Renal pelvis (tissue), 4 donors: ENCODE data around the gene C1orf232. TPM values are rescaled to one million over a fixed set of nuclear protein-coding genes. Genes with fewer than 3 reads are reported as not detected.

Experiments
- DNase-seq: peaks from one replicate; pipeline ENCODE4 v3.0.0-alpha.2; 2013
- polyA plus RNA-seq, 3 donors: library from polyadenylated mRNA; unstranded; fragments of 120-200 nt; gene quantifications; one replicate each; pipeline ENCODE4 v1.2.1, GENCODE V29; 2013; ENCODE audit not compliant: insufficient read length in 3 of 3

The C1orf232 gene
- polyA plus RNA-seq, 3 donors: 0.19 TPM; not detected in 2

GRCh38 chr1:26180010-26180506 lies 11.3 kb upstream of the C1orf232 start:
- no peak for DNase-seq

- no peak for DNase-seq
These were observed 8.5 kb upstream of the C1orf232 start, which contains the start of gene CNKSR1 for GRCh38 chr1:26177182-26177684. TSS of gene CNKSR1 (plus strand) at chr1:26177491. CDS start at chr1:26177548, 57 bp downstream.

- no peak for DNase-seq
These were observed 6.6 kb upstream of the C1orf232 start for GRCh38 chr1:26175346-26175745.

- DNase-seq: no peak
These were observed 2.6 kb upstream of the C1orf232 start, which contains the start of gene ZNF593OS for GRCh38 chr1:26171084-26172072. TSS of gene ZNF593OS (minus strand) at chr1:26171832. CDS start at chr1:26171661, 171 bp downstream.

- DNase-seq: no peak
These were observed 1.7 kb upstream of the C1orf232 start for GRCh38 chr1:26170472-26170821.

- DNase-seq: peak; percentile 90
These were observed 1.1 kb upstream of the C1orf232 start, which contains the start of gene ZNF593 for GRCh38 chr1:26169669-26170471. TSS of gene ZNF593 (plus strand) at chr1:26169908. CDS start at chr1:26169984, 76 bp downstream.

- no peak for DNase-seq
These were observed 413 bp upstream of the C1orf232 start for GRCh38 chr1:26169198-26169554.

- DNase-seq: no peak
These were observed 2.0 kb downstream of the C1orf232 start for GRCh38 chr1:26166719-26167281.

- DNase-seq: no peak
These were observed 3.6 kb downstream of the C1orf232 start for GRCh38 chr1:26164861-26165842.

GRCh38 chr1:26164036-26164860 lies 4.5 kb downstream of the C1orf232 start:
- DNase-seq: no peak

GRCh38 chr1:26163684-26164035 lies 5.1 kb downstream of the C1orf232 start:
- DNase-seq: no peak

- no peak for DNase-seq
These were observed 6.5 kb downstream of the C1orf232 start for GRCh38 chr1:26162220-26162709.

GRCh38 chr1:26161415-26162219 lies 7.1 kb downstream of the C1orf232 start:
- DNase-seq: no peak

GRCh38 chr1:26160527-26161414 lies 8.0 kb downstream of the C1orf232 start:
- DNase-seq: no peak

GRCh38 chr1:26159743-26160039 lies 9.1 kb downstream of the C1orf232 start:
- no peak for DNase-seq

- DNase-seq: no peak
These were observed 9.6 kb downstream of the C1orf232 start, which contains the start of gene FAM110D for GRCh38 chr1:26158908-26159742. TSS of gene FAM110D (plus strand) at chr1:26159079. CDS start at chr1:26161292, 2,213 bp downstream.
